GM15510 (cell line): Measurements from ENCODE around the gene PIK3C2G.

Experiments
- POLR2A ChIP-seq: IDR thresholded peaks from 3 replicates; pipeline ENCODE4 v1.6.1; 2011; ENCODE audit warnings: borderline replicate concordance; ENCODE audit not compliant: insufficient read length; ENCODE audit errors: extremely low read depth

The PIK3C2G gene

DNA sequence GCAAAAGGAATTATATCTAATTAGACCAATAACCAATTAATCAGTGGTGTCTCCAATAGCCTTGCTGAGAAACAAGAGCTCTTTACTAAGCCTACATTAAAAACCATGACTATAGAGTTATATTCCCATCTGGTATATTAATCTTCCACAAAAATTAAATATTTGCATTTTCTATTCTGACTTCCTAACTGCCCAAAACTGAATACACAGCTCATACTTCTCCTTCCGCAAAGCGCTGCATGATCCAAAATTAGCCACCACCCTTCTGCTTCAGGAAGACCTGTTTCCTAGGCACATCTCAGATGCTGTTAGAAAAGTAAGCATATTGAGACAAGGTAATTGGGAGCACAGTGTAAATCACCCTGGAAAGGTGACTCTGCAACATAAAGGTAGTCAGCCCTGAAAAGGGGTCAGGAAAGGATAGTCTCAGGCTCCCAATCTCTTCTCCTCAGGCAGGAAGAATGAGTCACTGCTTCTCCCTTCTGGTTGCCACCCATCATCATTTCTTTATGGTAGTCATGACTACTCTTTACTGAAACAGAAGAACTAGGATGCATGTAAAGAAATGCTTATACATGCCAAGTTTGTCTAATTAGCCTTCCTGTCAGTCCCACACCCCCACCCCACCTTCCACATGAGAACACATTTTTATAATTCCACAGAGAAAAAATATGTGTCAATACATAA, 422.2 kb downstream of the PIK3C2G start:
- no peak for TF ChIP-seq POLR2A

DNA sequence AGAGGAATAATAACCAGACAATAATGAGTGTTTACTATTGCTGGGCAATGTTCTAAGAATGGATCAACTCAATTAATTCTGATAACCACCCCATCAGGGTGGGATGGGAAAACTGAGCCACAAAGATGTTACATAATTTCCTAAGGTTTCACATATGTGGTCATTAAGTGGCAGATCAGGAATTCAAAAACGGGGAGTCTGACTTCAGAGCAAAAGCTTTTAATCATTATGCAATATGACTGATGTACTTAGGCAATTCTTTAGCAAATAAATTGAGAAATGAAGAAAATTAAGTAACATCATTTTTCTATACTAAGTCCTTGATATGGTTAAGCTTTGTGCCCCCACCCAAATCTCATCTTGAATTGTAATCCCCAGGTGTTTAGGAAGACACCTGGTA, 423.1 kb downstream of the PIK3C2G start:
- no peak for TF ChIP-seq POLR2A

GRCh38 chr12:18689771-18690170, 428.5 kb downstream of the PIK3C2G start:
- no peak for TF ChIP-seq POLR2A

- TF ChIP-seq POLR2A, result no peak
Observed at GRCh38 chr12:18690653-18691052, 429.3 kb downstream of the PIK3C2G start.

GRCh38 chr12:18696971-18697602, 435.8 kb downstream of the PIK3C2G start:
- no peak for TF ChIP-seq POLR2A
